WTC11 (cell line): Measurements from ENCODE around the gene CYGB. TPM values are rescaled to one million over a fixed set of nuclear protein-coding genes. Genes with fewer than 3 reads are reported as not detected.

Experiments
- ATAC-seq: fragments of 200-7000 bp; cut with Tn5 transposase; 2 replicates; pipeline ENCODE4 v1.10.0; 2021; ENCODE audit warnings: mild to moderate bottlenecking, moderate library complexity
- CTCF ChIA-PET: fragments of 300-600 bp; sonication (Branson Sonifier 250); formaldehyde crosslinking; loops from one replicate; lab custom pipeline; 2021; ENCODE audit warnings: antibody characterized with exemption; lab: Charles Lee
- POLR2A ChIA-PET: fragments of 350-600 bp; sonication (Branson Sonifier 250); formaldehyde crosslinking; loops from one replicate; lab custom pipeline; 2021; ENCODE audit warnings: antibody characterized with exemption; lab: Charles Lee
- DNase-seq: peaks from one replicate; pipeline ENCODE4 v3.0.0; 2021; ENCODE audit warnings: low spot score
- H3K27ac Mint-ChIP-seq: 2 replicates; pipeline ENCODE4 v1.8.0; 2021; ENCODE audit warnings: mixed read lengths
- H3K27me3 Mint-ChIP-seq: 2 replicates; pipeline ENCODE4 v1.8.0; 2021; ENCODE audit warnings: low read depth, mild to moderate bottlenecking, moderate library complexity, mixed read lengths
- H3K36me3 Mint-ChIP-seq: 2 replicates; pipeline ENCODE4 v1.8.0; 2021; ENCODE audit warnings: mixed read lengths
- H3K4me1 Mint-ChIP-seq: 2 replicates; pipeline ENCODE4 v1.8.0; 2022; ENCODE audit warnings: mixed read lengths
- H3K4me3 Mint-ChIP-seq: 2 replicates; pipeline ENCODE4 v1.8.0; 2021; ENCODE audit warnings: mild to moderate bottlenecking, moderate library complexity, mixed read lengths
- H3K9me3 Mint-ChIP-seq: 2 replicates; pipeline ENCODE4 v1.8.0; 2021; ENCODE audit warnings: mixed read lengths
- ELF4 ChIP-seq: sonication (generic); formaldehyde crosslinking; IDR thresholded peaks from 2 replicates; pipeline ENCODE4 v1.8.1; 2022; ENCODE audit warnings: low read depth, mild to moderate bottlenecking, moderate library complexity, missing genetic modification reagents
- GRHL2 ChIP-seq: fragments of 250-450 bp; sonication (Bioruptor Pico); IDR thresholded peaks from 2 replicates; pipeline ENCODE4 v1.8.0; 2022; ENCODE audit warnings: mild to moderate bottlenecking, moderate library complexity; ENCODE audit not compliant: insufficient replicate concordance, severe bottlenecking
- JUN ChIP-seq: sonication (generic); formaldehyde crosslinking; IDR thresholded peaks from 2 replicates; pipeline ENCODE4 v1.8.0; 2023; ENCODE audit warnings: mild to moderate bottlenecking, missing genetic modification reagents
- NFYB ChIP-seq: sonication (generic); formaldehyde crosslinking; conservative IDR thresholded peaks from 2 replicates; pipeline ENCODE4 v1.8.0; 2022; ENCODE audit warnings: low read depth, missing genetic modification reagents
- NR1H2 ChIP-seq: sonication (generic); formaldehyde crosslinking; IDR thresholded peaks from 2 replicates; pipeline ENCODE4 v1.9.0; 2021; ENCODE audit warnings: mild to moderate bottlenecking, moderate library complexity, missing genetic modification reagents
- NR3C1 ChIP-seq: sonication (generic); formaldehyde crosslinking; conservative IDR thresholded peaks from 2 replicates; pipeline ENCODE4 v1.8.1; 2023; ENCODE audit warnings: low read depth, mild to moderate bottlenecking, missing genetic modification reagents
- ZNF121 ChIP-seq: sonication (generic); formaldehyde crosslinking; IDR thresholded peaks from 2 replicates; pipeline ENCODE4 v1.8.0; 2023; ENCODE audit warnings: missing genetic modification reagents
- ZNF232 ChIP-seq: sonication (generic); formaldehyde crosslinking; IDR thresholded peaks from 2 replicates; pipeline ENCODE4 v1.8.0; 2022; ENCODE audit warnings: mild to moderate bottlenecking, missing genetic modification reagents
- ZNF263 ChIP-seq: sonication (generic); formaldehyde crosslinking; IDR thresholded peaks from 2 replicates; pipeline ENCODE4 v1.8.1; 2022; ENCODE audit warnings: low read depth, mild to moderate bottlenecking, moderate library complexity, missing genetic modification reagents
- ZNF671 ChIP-seq: fragments of 250-450 bp; sonication (Bioruptor Pico); IDR thresholded peaks from 2 replicates; pipeline ENCODE4 v1.8.0; 2021; ENCODE audit warnings: mild to moderate bottlenecking
- total RNA-seq: library from RNA; stranded (reverse); gene quantifications from 3 replicates; pipeline ENCODE4 v1.2.3, GENCODE V29; 2021
- TF ChIP-seq, protein P1 (sequence below): fragments of 250-450 bp; sonication (Bioruptor Pico); IDR thresholded peaks from 2 replicates; pipeline ENCODE4 v1.8.0; 2021; ENCODE audit warnings: mild to moderate bottlenecking
- TF ChIP-seq, protein P2 (sequence below): sonication (generic); formaldehyde crosslinking; IDR thresholded peaks from 2 replicates; pipeline ENCODE4 v1.8.1; 2022; ENCODE audit warnings: low read depth, mild to moderate bottlenecking, moderate library complexity, missing genetic modification reagents, borderline replicate concordance
- TF ChIP-seq, protein P3 (sequence below): sonication (generic); formaldehyde crosslinking; IDR thresholded peaks from 2 replicates; pipeline ENCODE4 v1.8.0; 2022; ENCODE audit warnings: mild to moderate bottlenecking, missing genetic modification reagents
- TF ChIP-seq, protein P4 (sequence below): sonication (generic); formaldehyde crosslinking; IDR thresholded peaks from 2 replicates; pipeline ENCODE4 v1.8.1; 2023; ENCODE audit warnings: mild to moderate bottlenecking, missing genetic modification reagents, moderate library complexity
- TF ChIP-seq, protein P5 (sequence below): fragments of 250-450 bp; sonication (Bioruptor Pico); IDR thresholded peaks from 2 replicates; pipeline ENCODE4 v1.9.0; 2021; ENCODE audit warnings: mild to moderate bottlenecking
- TF ChIP-seq, protein P6 (sequence below): sonication (generic); formaldehyde crosslinking; IDR thresholded peaks from 2 replicates; pipeline ENCODE4 v1.8.1; 2023; ENCODE audit warnings: mild to moderate bottlenecking, missing genetic modification reagents
- TF ChIP-seq, protein P7 (sequence below): fragments of 250-450 bp; sonication (Bioruptor Pico); IDR thresholded peaks from 2 replicates; pipeline ENCODE4 v1.9.0; 2021; ENCODE audit warnings: moderate library complexity, mild to moderate bottlenecking, inconsistent platforms, borderline replicate concordance

Gene CYGB
- total RNA-seq, 1 experiment from 2014 or later = 3.6 TPM

DNA sequence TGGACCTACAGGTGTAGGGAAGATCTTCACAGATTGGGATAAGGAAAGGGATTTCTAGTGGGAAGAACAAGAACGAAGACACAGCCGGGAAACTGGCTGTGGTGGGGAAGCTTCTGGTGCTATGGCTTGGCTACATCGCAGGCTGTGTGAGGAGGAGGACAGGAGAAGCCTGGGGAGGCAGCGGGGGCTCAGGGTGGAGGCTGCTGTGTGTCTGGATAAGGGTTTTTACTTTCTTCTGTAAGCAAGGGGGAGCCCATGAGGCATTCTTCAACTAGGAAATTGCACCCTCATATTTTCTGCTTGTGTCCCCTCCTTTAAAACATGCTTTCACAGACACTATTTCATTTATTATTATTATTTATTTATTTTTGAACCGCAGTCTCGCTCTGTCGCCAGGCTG, 33.4 kb downstream of the CYGB start:
- CTCF ChIA-PET = interaction anchor here (0.6 to 3.8 kb wide), 9 partner anchors 11 to 146 kb away, joined by 3 to 25 read pairs (median 4); partner anchors contain the start of gene AANAT
- Mint-ChIP-seq H3K9me3 (no peaks in the 10 kb centered on the region), H3K4me1 (peaks cover 28% of the 10 kb centered on the region), H3K36me3 (no peaks in the 10 kb centered on the region), H3K4me3 (no peak overlapping the region), H3K27me3 (peaks cover 20% of the 10 kb centered on the region), H3K27ac (no peak overlapping the region)
- TF ChIP-seq, protein P1, sequence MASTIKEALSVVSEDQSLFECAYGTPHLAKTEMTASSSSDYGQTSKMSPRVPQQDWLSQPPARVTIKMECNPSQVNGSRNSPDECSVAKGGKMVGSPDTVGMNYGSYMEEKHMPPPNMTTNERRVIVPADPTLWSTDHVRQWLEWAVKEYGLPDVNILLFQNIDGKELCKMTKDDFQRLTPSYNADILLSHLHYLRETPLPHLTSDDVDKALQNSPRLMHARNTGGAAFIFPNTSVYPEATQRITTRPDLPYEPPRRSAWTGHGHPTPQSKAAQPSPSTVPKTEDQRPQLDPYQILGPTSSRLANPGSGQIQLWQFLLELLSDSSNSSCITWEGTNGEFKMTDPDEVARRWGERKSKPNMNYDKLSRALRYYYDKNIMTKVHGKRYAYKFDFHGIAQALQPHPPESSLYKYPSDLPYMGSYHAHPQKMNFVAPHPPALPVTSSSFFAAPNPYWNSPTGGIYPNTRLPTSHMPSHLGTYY (CRISPR knock-in tag) = no peak
- TF ChIP-seq, protein P2, sequence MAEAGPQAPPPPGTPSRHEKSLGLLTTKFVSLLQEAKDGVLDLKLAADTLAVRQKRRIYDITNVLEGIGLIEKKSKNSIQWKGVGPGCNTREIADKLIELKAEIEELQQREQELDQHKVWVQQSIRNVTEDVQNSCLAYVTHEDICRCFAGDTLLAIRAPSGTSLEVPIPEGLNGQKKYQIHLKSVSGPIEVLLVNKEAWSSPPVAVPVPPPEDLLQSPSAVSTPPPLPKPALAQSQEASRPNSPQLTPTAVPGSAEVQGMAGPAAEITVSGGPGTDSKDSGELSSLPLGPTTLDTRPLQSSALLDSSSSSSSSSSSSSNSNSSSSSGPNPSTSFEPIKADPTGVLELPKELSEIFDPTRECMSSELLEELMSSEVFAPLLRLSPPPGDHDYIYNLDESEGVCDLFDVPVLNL (CRISPR knock-in tag) = no peak
- TF ChIP-seq, protein P3, sequence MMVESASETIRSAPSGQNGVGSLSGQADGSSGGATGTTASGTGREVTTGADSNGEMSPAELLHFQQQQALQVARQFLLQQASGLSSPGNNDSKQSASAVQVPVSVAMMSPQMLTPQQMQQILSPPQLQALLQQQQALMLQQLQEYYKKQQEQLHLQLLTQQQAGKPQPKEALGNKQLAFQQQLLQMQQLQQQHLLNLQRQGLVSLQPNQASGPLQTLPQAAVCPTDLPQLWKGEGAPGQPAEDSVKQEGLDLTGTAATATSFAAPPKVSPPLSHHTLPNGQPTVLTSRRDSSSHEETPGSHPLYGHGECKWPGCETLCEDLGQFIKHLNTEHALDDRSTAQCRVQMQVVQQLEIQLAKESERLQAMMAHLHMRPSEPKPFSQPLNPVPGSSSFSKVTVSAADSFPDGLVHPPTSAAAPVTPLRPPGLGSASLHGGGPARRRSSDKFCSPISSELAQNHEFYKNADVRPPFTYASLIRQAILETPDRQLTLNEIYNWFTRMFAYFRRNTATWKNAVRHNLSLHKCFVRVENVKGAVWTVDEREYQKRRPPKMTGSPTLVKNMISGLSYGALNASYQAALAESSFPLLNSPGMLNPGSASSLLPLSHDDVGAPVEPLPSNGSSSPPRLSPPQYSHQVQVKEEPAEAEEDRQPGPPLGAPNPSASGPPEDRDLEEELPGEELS (CRISPR knock-in tag) = no peak
- TF ChIP-seq, protein P4, sequence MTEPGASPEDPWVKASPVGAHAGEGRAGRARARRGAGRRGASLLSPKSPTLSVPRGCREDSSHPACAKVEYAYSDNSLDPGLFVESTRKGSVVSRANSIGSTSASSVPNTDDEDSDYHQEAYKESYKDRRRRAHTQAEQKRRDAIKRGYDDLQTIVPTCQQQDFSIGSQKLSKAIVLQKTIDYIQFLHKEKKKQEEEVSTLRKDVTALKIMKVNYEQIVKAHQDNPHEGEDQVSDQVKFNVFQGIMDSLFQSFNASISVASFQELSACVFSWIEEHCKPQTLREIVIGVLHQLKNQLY (CRISPR knock-in tag) = no peak
- TF ChIP-seq, protein P5, sequence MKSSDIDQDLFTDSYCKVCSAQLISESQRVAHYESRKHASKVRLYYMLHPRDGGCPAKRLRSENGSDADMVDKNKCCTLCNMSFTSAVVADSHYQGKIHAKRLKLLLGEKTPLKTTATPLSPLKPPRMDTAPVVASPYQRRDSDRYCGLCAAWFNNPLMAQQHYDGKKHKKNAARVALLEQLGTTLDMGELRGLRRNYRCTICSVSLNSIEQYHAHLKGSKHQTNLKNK = no peak
- no peak for TF ChIP-seq ZNF263 (CRISPR knock-in tag)
- ATAC-seq (no peak), DNase-seq (no peak)
- POLR2A ChIA-PET = interaction anchor here (0.5 kb wide), 1 partner anchor 132 kb away, joined by 3 read pairs; no protein-coding TSS in a partner anchor

DNA sequence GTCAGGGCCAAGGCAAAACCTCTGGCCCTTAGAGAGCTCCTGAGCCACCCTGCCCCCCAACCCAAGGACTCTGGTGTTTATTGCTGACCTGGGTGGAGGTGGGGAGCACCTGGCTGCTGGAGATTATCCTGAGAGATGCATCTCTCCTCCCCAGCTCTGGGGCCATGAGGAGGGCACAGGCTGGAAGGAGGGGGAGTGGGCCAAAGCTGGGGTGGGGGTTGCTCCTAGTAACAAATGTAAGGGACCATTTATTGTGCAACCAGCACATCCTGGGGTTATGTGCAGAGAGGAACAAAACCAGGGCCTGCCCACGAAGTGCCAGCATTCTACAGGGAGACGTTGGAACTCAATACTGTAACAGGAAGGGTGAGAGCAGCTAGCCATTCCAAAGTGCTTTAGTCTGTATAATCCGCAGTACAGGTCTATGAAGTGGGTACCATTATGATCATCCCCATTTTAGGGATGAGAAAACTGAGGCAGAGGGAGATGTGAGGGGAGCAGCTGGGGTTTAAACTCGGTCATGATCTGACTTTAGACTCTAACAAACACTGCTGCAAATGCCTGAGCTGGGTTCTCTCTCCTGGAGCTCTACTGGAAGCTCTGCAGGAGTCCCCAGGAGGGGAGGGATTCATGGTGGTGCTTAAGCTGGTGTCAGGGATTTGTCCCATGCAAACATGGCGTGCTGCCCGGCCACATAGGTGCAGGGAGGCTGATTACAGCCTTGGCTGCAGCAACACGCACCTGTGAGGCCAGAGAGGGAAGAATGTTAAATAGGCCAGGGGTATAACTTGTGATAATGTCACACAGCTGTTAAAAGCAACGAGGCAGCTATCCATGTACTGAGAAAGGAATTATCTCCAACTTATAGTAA, 34.9 kb downstream of the CYGB start:
- peaks cover 14% of the 10 kb centered on the region for H3K27me3 Mint-ChIP-seq
- TF ChIP-seq NR3C1 (CRISPR knock-in tag) (no peak), ZNF671 (no peak), ZNF232 (CRISPR knock-in tag) (no peak)
- TF ChIP-seq, protein P6, sequence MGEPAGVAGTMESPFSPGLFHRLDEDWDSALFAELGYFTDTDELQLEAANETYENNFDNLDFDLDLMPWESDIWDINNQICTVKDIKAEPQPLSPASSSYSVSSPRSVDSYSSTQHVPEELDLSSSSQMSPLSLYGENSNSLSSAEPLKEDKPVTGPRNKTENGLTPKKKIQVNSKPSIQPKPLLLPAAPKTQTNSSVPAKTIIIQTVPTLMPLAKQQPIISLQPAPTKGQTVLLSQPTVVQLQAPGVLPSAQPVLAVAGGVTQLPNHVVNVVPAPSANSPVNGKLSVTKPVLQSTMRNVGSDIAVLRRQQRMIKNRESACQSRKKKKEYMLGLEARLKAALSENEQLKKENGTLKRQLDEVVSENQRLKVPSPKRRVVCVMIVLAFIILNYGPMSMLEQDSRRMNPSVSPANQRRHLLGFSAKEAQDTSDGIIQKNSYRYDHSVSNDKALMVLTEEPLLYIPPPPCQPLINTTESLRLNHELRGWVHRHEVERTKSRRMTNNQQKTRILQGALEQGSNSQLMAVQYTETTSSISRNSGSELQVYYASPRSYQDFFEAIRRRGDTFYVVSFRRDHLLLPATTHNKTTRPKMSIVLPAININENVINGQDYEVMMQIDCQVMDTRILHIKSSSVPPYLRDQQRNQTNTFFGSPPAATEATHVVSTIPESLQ (CRISPR knock-in tag) = no peak

DNA sequence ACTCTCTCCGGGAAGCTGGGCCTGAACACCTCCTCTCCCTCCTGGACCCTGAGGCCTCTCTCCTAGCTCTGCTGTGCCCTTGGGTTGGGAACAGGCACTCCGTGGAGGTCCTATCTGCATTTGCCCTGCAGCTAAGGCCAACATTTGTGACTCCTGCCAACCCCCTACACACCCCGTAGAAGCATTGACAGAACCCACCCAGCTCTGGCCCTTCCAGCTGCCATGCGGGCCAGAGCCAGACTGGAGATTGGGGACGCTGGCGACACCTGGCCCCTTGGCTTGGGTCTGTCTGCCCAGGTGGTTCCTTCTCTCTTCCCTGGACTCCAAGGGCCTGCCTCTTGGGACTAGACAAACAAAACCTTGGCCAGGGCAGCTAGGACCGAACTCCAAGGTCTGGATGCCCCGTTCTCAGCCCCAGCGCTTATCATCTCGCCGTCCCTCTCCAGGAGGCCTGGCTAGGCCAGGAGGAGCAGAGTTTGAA, 35.6 kb downstream of the CYGB start:
- peaks cover 49% of the 10 kb centered on the region for H3K4me1 Mint-ChIP-seq
- ATAC-seq (no peak), DNase-seq (no peak)
- CTCF ChIA-PET = interaction anchor here (0.5 to 5.1 kb wide), 13 partner anchors 21 to 179 kb away, joined by 3 to 29 read pairs (median 6); partner anchors contain the start of gene AANAT
- peak overlapping the region; percentile 62 for H3K27ac Mint-ChIP-seq
- TF ChIP-seq ZNF121 (CRISPR knock-in tag) = no peak
- TF ChIP-seq ELF4 (CRISPR knock-in tag) = no peak
- no peak for TF ChIP-seq NFYB (CRISPR knock-in tag)
- TF ChIP-seq GRHL2 = no peak
- no peak for TF ChIP-seq NR3C1 (CRISPR knock-in tag)
- TF ChIP-seq, protein P7, sequence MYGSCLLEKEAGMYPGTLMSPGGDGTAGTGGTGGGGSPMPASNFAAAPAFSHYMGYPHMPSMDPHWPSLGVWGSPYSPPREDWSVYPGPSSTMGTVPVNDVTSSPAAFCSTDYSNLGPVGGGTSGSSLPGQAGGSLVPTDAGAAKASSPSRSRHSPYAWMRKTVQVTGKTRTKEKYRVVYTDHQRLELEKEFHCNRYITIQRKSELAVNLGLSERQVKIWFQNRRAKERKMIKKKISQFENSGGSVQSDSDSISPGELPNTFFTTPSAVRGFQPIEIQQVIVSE (CRISPR knock-in tag) = no peak
- no peak for TF ChIP-seq JUN
- TF ChIP-seq NR1H2 (CRISPR knock-in tag) = no peak
- POLR2A ChIA-PET = no interaction called here
- H3K4me3 Mint-ChIP-seq = peak overlapping the region; percentile 57
- no peaks in the 10 kb centered on the region for H3K9me3 Mint-ChIP-seq
- H3K36me3 Mint-ChIP-seq = no peaks in the 10 kb centered on the region
- peaks cover 8% of the 10 kb centered on the region for H3K27me3 Mint-ChIP-seq

More for the DNA sequence above, 34.9 kb downstream of the CYGB start:
- H3K36me3 Mint-ChIP-seq = no peaks in the 10 kb centered on the region
- no peak overlapping the region for H3K4me3 Mint-ChIP-seq
- no peak for ATAC-seq
- H3K9me3 Mint-ChIP-seq = no peaks in the 10 kb centered on the region
- CTCF ChIA-PET = interaction anchor here (0.5 to 5.1 kb wide), 16 partner anchors 9 to 178 kb away, joined by 3 to 29 read pairs (median 4); partner anchors contain the start of gene AANAT
- no peak overlapping the region for H3K27ac Mint-ChIP-seq
- POLR2A ChIA-PET = no interaction called here
- peaks cover 43% of the 10 kb centered on the region for H3K4me1 Mint-ChIP-seq
- no peak for DNase-seq
